HG03280 (cell line): ENCODE results near the gene C1orf56.
A peak's percentile ranks its signal among the peaks of the same experiment; 100 is the strongest.

Experiments used
- ATAC-seq: cut with Tn5 transposase; IDR thresholded peaks from one replicate; pipeline ENCODE4 v1.9.1; 2021; ENCODE audit warnings: mild to moderate bottlenecking, moderate library complexity; ENCODE audit not compliant: unreplicated experiment

The C1orf56 gene, protein sequence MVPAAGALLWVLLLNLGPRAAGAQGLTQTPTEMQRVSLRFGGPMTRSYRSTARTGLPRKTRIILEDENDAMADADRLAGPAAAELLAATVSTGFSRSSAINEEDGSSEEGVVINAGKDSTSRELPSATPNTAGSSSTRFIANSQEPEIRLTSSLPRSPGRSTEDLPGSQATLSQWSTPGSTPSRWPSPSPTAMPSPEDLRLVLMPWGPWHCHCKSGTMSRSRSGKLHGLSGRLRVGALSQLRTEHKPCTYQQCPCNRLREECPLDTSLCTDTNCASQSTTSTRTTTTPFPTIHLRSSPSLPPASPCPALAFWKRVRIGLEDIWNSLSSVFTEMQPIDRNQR

DNA sequence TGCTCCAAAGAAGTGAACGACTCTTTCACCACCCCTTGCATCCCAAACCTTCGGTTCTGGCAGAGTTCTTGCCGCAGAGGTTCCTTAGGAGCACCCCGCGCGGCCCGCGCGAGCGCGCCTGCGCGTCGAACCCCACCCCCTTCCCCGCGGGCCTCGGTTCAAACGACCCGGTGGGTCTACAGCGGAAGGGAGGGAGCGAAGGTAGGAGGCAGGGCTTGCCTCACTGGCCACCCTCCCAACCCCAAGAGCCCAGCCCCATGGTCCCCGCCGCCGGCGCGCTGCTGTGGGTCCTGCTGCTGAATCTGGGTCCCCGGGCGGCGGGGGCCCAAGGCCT is at the start of gene C1orf56:
TSS of gene C1orf56 (plus strand) at position 161 of the 334 bp plus-strand sequence. CDS start at position 258, 97 bp downstream.
- ATAC-seq: peak; percentile 56

DNA sequence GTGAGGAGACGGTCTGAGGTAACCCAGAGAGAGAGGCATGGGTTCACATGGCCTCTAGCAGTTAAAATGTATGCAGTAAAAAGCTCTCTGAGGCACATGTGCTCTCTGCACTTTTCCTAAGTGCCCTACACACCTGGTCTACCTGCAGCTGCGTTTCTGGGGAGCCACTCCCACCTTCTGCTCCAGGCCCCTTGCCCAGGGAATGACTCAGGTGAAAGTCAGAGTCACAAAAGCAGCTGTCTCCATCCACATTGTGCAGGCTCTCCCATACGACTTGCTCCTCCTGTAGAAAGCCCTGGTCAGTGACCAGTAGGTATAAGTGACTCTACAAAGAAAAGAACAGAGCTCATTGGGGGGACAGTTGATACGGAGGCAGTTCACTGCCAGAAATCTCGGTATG is 49.6 kb upstream of the C1orf56 start:
- ATAC-seq: no peak

DNA sequence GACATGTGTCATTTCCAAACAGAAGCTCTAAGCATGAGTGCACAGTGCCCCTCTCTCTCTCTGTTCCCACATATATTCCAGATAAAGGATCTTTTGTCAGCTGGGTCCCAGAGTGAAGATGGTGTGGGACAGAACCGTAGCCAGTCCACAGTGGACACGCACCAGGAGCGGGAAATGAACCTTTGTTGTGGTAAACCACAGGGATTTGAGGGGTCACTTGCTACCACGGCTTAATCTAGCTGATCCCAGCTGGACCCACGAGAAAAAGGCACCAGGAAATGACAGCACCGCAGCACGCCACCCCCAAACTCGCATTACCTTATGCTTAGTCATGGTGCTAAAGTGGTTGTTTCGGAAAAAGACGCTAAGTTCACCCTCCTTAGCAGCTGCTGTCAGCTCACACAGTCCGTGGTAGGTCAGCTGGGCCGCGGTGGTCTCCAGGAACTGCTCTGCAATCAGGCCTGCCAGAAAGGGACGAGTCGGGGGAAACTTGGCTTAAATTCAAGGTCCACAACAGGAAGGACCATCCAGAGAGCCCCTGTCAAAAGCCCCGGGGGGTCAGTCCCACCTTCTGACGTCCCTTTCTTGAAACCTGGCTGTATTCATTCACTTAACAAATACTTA is 48.4 kb upstream of the C1orf56 start:
- no peak for ATAC-seq

DNA sequence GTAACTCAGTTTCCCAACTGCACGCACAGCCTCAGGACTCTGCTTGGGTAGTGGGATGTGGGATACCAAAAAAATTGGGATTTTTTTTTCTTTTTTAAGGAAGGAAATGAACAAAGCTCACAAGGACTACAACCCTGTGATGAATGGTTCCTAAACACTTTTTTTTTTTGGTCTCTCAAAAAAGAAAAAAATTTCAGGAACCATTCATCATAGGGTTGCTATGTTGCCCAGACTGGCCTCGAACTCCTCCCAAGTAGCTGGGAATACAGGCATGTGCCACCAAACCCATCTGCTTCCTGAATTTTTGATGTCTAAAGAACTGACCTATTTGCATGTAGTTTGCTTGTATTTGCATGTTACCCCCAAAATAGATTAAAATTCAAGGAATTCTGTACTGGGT is 47.6 kb upstream of the C1orf56 start:
- no peak for ATAC-seq

DNA sequence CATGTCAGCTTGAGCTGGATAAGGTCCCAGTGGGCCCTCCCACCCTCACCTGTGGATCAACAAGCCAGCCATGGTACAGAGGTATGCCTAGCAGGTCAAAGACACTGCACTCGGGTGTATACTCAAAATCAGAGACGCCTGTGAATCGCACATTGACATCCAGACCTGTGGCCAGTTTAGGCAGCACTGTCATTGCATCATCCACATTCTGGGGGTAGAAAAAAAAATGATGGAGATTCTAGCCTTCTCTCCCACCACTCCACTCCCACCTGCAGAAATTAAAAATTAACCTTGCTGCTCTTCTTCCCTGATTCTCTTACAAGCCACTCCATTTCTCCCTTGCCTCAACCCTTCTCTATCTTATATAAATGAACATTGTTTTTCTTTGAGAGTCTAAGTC is 47.1 kb upstream of the C1orf56 start:
- ATAC-seq: no peak

DNA sequence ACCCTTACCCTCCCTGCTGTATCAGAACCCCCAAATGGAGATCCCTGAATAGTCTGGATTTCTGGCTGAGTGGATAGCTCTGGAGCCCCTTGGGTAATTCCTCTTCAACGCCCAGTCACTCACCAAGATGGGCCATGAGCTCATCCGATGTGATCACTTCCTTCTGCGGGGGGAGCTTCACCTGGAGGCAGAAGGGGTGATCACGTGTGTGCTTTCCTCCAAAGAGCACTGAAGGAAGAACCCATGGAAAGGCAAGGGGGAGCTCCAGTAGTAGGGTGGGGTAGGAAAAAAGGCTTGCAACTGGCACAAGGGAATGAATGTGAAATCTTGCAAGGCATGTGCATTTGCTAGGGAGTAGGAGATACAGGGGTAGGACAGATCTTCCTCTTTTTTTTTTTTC is 45.9 kb upstream of the C1orf56 start:
- no peak for ATAC-seq

DNA sequence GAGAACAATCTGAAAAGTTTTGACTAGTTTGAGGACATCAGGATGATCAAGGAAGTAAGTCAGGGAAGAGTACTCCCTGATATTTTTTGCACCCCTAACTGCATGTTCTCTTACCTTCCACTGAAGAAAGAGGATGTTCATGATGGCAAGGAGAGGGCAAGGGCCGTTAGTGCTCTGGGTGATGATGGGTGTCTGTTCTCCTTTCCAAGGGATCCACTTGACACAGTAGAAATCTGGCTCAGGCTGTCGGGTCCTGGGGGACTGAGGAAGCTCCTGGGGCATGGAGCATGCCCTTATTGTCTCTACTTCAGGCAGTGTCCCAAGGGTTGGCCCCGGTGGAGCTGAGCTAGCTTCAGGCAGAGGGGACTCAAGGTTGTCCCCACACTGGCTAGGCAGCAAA is 45.5 kb upstream of the C1orf56 start:
- no peak for ATAC-seq

DNA sequence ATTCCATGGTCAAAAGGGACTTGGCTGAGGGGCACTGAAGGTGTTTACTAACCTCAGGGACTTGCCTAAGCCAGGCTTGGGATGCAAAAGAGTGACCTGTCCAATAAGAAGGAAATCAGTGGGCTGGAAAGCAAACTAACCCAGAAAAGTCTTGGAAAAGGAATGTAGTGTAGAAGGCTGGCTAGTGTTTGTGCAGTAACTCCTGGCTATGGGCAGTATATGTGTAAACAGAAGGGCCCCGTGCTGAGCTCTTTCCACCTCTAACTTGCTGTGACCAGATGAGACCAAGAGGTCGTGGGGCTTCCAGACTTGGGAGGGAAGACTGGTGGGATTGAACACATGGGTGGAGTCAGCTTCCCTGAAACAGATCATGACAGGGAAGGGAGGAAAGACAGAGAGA is 44.9 kb upstream of the C1orf56 start:
- no peak for ATAC-seq

DNA sequence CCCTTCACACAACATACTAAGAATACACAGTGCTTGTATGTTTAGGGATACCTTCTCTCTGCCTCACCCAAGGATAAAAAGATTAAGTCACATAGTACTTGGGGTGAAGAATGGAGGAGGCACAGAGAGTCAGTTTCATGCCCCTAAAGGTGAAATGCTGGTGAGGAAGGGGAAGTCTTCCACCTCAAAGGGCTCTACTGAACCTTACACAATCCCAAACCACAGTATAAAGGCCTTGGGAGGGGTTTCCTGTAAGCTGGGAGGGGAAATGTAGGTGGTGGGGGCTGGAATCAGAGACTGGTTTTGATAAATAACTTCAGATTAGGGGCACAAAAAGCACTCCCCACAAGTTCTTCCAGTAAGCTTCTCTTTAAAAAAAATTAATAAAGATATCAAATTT is 44.4 kb upstream of the C1orf56 start:
- ATAC-seq: no peak

DNA sequence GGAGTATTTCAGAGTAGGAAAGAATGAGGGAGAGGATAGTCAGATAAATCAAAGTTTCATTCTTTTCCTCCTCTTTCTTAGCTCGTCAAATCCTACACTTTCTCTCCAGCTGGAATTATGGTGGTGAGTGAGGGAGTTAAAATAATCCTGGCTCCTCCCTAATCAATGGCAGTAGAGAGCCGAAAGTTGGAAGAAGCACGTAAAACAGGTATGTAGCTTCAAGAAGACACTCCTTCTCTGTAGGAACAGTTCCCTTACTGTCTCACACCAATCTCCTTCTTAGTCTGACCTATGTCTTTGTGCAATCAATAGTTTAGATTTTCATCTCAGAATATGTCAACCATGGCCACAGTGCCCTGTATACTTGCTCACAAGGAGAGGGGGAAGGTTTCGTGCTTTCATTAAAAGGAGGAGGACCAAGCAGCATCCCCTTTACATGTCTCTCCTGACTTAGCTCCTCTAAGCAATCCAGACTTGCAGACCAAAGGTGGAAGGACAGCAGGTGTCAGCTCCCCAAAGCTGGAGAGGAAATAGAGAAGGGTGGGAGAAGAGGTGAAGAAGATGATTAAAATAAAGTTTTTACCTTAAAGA is 41.7 kb upstream of the C1orf56 start:
- ATAC-seq: no peak

DNA sequence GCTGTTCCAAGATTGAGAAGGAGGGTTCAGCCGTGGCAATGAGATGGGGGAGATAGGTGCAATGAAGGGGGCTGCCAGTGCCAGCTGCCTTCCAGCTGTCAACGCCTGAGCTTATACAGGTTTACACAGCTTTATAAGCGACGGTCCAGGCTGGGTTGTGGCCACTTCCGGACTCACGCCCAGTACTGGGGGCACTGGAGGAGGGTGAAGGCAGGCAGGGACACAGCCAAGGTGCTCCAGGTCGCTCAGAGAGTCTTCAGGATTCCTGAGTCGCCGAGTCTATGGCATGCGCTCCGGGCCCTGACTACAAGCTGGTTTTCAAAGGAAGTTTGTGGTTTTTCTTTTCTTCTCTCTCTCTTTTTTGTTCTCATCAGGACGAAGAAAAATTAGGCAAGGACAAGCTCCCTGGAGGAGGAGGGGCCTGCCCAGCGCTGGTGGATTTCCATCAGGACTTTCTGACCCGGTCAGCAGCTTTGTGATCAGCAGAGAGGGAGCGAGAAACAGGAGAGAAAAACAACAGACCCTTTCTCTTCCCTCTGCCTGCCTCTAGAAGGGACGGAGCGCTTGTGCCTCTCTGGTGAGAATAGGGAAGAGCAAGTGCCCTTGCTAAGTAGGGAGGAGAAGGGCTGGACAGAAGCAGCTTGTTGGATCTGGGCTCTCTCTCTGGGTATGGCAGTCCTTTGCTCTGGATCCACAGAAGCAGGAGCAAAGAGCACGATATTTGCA is 41.1 kb upstream of the C1orf56 start, which contains the start of gene MINDY1:
TSS of gene MINDY1 (minus strand) at position 576 of the 726 bp plus-strand sequence. CDS start 4,285 bp downstream, outside the sequence.
- no peak for ATAC-seq

DNA sequence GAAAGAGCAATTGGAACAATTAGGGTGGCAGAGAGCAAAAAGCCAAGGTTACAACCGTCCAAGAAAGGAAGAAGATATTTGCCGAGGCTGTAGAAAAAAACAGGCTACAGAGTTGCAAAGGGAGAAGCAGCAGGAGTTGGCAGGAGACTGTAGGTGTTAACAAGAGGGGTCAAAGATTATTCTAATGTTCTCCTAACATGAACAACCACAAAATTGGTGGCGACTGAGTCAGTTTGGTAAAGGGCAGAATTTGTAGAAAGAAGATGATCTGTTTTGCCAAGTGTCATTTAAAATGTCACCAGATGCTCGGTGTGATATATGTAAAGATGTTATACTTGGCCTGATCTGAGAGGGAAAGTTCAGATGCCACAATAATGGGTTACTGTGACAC is 39.7 kb upstream of the C1orf56 start:
- ATAC-seq: no peak

DNA sequence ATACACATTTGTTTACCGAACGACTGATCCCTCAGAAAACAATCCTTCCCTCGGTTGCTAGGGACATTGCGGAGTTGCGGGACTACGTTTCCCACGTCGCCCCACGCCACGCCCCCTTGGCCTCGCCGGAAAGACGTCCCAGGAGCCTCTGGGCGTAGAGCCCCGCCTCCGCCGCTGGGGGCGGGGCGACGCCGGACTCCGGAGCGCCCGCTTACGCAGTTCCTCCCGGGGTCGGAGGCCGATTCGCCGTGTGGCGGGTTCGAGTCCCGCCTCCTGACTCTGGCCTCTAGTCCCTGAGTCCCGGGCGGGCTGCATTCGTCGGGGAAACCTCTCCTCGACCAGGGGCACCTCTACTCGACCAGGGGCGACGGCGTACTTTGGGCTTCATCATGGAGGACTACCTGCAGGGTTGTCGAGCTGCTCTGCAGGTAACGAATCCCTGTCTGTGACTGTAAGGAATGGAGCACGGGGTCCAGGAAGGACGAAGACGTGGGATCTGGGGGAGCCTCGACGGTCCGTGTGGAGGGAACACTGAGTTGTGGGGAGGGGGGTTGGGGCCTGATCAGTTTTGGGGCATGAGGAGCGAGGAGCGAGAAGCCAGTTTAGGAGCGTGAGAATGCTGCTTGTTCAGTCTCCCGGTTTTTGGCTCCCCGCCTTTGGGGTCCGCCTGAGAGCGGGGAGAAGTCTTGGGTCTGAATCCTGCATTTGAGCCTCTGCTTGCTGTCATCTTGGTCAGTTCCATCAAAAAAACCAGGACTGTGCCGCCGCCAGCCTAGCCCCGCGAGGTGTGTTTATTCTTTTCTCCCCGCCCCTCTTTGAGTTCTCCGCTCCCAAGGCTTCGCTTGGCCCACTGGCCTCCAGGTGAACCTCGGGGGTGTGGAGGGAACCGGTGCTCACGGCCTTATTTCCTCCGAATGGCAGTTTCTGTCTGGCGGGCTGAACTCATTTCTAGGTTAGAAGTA is 39.0 kb upstream of the C1orf56 start, which contains the start of gene PRUNE1:
TSS of gene PRUNE1 (plus strand) at position 206 of the 962 bp plus-strand sequence. CDS start at position 390, 184 bp downstream.
- peak; percentile 85 for ATAC-seq

DNA sequence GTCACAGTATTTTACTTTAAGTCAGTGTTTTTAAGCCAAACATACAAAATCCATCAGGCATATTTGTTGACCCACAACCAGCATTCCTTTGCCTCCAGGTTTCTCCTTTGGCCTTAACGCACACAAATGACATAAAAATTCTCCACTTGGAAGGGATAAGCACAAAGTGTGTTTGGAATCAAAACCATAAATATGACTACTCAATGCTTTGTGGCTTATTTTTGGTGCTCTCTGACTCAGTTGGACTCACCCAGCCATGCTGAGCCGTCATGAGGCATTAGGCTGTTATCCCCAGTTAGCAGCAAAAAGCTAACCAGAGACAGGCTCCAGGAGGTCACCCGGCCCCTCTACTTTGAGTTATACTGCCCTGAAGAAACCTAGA is 38.4 kb upstream of the C1orf56 start:
- ATAC-seq: no peak

DNA sequence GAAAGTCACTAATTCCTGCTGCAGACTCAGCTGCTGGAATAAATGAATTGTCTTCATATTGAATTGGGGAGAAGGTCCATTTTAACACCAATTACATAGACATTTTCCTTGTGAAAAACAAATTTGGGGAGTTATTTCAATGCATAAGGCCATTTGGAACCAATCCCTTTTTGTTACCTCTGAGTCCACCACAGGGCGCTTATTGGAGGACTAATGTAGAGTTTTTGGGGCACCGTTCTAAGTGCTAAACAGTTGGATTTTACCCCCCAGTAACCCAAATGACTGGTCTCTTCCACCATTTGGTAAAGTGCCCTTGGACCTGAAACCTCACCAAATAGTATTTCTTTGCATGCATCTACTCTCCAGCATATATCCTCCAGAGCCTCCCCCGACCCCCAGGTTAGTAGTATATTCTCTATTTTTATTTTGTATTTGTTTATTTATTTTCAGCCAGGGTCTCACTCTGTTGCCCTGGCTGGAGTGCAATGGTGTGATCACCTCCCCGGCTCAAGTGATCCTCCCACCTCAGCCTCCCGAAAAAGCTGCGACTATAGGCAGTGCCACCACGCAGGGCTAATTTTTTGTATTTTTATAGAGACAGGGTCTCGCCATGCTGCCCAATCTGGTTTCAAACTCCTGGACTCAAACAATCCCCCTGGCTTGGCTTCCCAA is 37.7 kb upstream of the C1orf56 start:
- ATAC-seq: no peak

DNA sequence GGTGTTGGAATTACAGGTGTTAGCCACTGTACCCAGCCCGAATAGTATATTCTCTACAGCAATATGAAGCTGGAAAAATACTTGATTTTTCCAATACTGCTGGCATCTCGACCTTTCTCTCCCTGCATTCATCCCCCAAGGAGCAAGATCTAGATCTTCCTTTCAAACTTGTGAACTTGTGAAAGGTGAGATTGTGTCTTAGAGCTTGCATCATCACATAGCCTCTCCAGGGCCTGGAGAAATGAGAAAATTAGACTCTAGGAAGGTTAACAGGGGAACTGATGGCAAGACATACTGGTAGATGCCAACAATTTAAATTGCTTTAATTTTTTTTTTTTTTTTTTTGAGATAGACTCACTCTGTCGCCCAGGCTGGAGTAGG is 37.2 kb upstream of the C1orf56 start:
- no peak for ATAC-seq

DNA sequence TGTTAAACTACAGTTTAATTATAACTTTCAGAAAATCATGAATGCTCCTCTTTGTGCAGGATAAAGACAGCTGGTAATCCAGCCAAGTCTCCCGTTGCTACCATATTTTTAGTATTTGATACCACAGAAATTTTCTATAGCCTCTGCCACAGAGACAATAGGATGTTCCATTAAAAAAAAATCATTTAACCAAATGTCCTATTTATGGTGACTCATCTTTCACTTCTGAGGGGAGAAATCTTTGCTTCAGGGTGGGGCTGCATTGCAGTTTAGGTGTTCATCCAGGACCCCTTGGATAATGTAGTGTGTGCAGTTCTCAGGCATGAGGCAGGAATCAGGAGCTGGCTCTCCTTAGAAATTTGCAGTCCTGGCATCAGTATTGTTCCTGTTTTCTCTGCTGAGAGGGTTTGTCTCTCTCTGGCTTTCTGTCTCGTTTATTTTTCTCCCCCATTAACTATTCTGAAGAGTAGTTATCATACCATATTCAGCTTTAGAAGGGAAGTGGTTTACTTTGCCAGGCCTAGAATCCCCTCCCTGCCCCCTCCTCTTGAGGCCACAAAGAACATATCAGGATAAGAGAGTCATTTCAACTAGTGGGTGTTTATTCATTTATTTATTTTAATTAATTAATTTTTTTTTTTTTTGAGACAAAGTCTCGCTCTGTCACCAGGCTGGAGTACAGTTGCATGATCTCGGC is 36.2 kb upstream of the C1orf56 start:
- no peak for ATAC-seq

DNA sequence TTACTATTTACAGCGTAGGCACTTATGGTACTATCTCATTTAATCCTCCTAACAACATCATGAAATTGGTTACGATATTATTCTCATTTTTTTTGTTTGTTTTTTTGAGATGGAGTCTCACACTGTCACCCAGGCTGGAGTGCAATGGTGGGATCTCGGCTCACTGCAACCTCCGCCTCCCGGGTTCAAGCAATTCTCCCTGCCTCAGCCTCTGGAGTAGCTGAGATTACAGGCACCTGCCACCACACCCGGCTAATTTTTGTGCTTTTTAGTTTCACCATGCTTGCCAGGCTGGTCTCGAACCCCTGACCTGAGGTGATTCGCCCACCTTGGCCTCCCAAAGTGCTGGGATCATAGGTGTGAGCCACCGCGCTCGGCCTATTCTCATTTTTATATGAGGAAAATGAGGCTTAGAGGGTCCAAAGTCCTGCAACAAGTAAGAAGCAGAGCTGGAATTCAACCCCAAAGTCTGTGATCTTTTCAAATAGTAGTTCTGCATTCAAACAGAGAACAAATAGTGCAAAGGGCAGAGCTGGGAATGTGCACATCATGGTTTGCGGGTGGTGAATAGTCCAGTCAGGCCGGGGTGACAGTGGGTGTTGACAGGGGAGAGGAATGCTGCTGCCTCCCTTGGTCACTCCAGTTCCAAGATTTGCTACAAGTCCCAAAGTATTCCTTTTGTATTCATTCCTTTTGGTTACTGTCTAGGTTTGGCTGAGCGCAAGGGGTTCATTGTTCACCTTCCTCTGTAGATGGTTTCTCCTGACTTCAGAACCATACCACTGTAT is 34.7 kb upstream of the C1orf56 start:
- no peak for ATAC-seq
